ENCODE measurements around the gene SEC14L1.

- no peak for TF ChIP-seq CTCF (IDR thresholded peaks at IDR 0.05; ENCODE audit: poor library complexity)
- TF ChIP-seq EZH2 (IDR thresholded peaks at IDR 0.05; ENCODE audit: borderline replicate concordance) = no peak
Observed at GRCh38 chr17:77203846-77204245, 63.1 kb downstream of the SEC14L1 start.

Measured in hepatocyte (in vitro differentiated cells).